HG03045 (cell line): ENCODE results near the gene FAM13A.

Experiments
- ATAC-seq: cut with Tn5 transposase; IDR thresholded peaks from one replicate; pipeline ENCODE4 v1.9.1; 2021; ENCODE audit warnings: mild to moderate bottlenecking, moderate library complexity; ENCODE audit not compliant: unreplicated experiment

Gene FAM13A

GRCh38 chr4:88696630-88697029, 360.4 kb downstream of the FAM13A start:
- ATAC-seq = no peak

- ATAC-seq = no peak
Observed at GRCh38 chr4:88693792-88694191, 363.2 kb downstream of the FAM13A start.

DNA sequence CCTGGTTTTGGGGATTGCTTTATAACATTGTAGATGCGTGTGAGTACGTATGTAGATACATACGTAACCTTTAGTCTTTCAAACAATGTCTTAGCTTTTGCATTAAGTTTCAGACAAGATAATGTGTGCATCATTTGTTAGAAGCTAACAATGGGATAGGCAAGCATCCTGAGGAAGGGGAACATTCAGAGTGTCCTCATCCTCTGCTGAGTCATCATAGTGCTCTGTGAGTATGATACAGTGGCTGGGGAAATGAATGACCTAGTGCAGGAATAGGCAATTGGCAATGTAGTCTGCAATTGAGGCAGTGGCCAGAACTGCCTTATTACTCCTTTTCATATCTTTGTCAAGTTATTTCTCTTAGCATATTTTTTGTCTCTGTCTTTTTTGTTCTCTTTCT, 366.6 kb downstream of the FAM13A start:
- no peak for ATAC-seq

- no peak for ATAC-seq
Observed at GRCh38 chr4:88681209-88681608, 375.8 kb downstream of the FAM13A start.
